CD4-positive, alpha-beta T cell treated with Interleukin-12 subunit alpha and Interleukin-12 subunit beta, for 1 hour (primary cell): ENCODE measurements around the gene B4GALT1.
A peak's percentile ranks its signal among the peaks of the same experiment; 100 is the strongest.
"Not testable (repeated sequence)": the region's sequence is repeated elsewhere in the genome, so short reads cannot be mapped to it uniquely, and the experiment has no call there.

Experiments
- DNase-seq: peaks from one replicate; pipeline ENCODE4 v3.0.0-alpha.2; 2020

Gene B4GALT1

GRCh38 chr9:33184963-33185362 lies 17.8 kb upstream of the B4GALT1 start:
- no peak for DNase-seq

GRCh38 chr9:33182519-33182918 lies 15.4 kb upstream of the B4GALT1 start:
- DNase-seq: no peak

DNA sequence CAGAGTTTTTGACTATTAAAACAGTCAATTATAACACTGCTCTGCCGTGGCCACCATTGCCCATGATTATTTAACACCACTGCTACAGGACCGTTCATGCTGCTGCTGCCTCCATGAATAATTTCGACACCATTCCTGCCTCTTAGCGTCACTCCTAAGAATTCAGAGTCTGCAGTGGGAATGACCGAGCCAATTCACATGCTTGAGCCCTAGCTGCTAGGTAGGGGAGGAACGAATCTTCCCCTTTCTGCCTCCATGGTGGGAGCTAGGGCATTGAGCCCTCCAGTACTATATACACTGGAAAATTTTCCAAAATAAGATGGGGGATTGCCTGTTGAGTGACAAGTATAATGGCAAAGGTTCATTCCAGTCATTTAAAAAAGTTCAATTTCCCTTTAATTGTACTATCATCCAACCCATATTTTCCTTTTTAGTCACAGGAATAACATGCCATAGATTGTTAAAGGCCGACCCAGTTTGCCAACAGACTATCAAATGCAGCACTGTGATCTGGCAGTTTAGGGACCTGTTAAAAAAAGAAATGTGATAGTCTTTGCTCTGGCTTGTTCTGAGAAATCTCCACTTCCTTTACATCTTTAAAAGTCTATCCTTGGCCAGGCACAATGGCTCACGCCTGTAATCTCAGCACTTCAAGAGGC lies 13.5 kb upstream of the B4GALT1 start:
- DNase-seq: no peak

DNA sequence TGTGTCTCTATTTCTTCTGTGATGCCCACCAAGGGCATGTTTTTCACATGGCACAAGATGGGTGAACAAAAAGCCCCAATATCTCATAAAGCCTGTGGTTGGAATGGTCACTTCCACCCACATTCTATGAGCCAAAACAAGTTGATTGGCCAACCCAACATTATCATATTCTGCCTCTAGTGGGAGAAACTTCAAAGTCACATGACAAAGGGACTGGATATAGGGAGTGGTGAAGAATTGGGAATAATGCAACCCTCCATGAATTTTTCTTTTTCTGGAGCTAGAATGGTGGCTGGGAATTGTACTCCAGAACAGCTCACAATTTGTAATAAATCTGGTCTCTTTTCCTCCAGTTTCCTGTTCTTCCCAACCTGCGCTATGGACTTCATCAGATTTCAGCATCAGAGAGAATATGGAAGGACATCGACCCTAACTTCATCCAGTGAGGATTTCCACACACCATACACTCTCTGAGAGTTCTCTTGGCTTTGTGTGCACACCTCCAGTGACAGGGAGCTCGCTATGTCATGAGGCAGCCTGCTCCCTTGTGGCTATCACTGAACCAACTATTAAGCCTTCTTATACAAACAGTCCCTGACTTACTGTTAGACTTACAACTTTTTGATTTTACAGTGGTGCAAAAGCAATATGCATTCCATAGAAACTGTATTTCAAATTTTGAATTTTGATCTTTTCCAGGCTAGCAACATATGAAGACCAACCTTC lies 12.0 kb upstream of the B4GALT1 start:
- DNase-seq: no peak

DNA sequence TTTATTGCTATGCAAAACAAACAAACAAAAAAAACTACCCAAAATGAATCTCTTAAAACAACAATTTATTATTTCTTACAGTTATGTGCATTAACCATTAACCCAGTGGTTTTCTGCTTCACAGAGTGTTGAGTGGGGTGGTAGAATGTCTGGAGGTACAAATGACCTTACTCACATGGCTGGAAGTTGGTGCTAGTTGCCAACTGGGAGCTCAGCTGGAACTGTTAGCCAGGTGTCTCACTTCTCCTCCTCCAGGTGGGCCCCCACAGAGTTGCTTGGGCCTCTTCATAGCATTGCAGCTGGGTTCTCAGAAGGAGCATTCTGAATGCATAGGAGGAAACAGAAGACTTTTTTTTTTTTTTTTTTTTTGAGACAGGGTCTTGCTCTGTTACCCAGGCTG lies 10.5 kb upstream of the B4GALT1 start:
- no peak for DNase-seq

DNA sequence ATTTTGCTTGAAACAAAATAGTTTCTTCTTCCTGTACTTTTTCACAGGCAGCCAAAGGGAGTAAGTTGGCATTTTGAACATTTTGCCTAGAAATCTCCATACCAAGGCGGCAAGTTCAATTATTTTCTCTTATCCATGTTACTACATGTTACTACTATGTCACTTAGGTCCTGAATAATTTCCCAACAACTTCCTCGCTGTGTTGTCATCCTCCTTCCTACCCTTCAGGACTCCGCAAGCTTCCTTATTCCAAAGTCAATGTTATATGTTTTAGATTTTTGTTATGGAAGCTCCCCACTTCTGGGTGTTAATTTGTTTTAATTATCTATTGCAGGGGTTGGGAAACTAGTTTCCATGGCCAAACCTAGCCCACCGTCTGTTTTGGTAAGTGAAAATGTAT lies 9.9 kb upstream of the B4GALT1 start:
- no peak for DNase-seq

GRCh38 chr9:33175649-33176325 lies 8.7 kb upstream of the B4GALT1 start:
- DNase-seq: no peak

DNA sequence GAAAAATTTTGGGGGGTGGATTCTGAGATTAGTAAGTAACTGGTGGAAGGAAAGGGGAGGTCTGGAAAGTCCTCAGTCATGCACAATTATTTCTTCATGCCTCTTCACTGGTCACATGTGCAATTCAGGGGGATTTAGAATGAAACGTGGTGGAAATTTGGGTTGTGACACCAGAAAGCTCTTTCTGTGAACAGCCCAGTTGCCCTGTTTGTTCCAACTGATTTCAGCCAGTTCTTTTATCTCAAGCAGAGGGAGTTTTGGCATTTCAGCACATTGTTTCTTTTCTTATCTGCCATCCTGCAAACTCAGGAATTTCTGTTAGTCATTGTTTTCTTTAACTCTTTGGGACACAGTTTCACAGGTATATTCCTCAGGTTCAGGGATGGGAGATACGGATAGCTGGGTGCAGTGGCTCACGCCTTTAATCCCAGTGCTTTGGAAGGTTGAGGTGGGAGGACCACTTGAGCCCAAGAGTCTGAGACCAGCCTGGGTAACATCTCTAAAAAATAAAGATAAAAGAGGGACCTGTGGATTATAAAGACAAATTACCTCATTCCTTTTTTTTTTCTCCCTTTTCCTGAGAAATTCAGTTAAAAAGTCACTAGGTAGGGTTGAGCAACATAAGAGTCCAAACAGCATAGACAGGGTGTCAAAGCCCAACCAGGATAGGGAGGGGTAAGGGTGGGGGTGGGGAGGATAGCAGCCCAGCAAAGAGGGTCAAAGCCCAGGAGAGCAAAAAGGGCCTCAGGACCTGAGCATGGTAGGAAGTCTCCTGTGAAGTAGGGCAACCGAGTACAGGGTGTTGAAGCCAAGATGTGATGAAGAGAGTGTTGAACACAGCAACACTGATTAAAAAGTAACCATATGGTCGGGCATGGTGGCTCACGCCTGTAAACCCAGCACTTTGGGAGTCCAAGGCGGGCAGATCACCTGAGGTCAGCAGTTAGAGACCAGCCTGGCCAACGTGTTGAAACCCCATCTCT lies 5.4 kb upstream of the B4GALT1 start:
- no peak for DNase-seq

DNA sequence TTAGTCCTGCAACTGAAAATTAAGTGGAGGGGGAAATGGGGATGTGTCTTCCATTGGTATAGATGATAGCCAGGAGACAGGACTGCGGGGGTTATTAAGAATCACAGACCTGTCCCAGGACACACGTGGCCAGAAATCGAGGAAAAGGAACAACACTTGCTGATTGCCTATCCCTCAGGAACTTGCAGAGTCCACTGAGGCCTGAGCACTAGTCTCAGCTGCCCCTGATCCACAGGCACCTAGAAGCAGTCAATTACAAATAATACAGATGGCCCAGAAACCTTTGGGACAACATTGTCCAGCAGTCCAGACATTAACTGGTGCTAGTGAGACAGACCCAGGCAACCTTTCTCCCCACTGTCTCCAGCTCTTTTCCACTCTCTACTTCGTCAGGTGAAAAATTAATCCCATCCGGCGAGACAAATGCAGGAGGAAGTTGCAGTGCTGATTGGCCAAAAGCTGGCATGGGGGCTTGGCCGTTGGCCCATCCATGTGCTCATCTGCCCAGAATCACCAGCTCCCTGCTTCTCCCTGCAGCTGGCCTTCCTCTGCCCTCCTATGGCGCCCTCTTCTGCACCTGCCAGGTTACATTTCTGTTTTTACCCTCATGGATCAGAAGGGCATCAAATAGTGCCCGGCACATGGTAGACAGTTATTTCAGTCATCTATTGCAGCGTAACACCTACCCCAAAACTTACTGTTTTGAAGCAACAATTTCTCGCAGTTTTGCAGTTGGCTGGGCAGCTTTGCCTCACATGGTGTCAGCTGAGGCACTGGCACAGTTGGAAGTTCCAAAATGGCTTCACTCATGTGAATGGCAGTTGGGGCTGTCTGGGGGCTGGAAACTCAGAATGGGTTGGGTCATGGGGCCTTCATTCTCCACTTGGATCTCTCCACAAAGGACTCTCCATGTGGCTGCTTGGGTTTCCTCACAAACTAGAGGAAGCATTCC lies 3.6 kb upstream of the B4GALT1 start:
- peak; percentile 62 for DNase-seq

GRCh38 chr9:33168941-33169544 lies 1.9 kb upstream of the B4GALT1 start:
- DNase-seq: no peak

GRCh38 chr9:33167972-33168461 lies 881 bp upstream of the B4GALT1 start:
- no peak for DNase-seq

- no peak for DNase-seq
These were observed 679 bp downstream of the B4GALT1 start for GRCh38 chr9:33166231-33167083.

GRCh38 chr9:33165263-33166151 lies 1.6 kb downstream of the B4GALT1 start:
- DNase-seq: peak; percentile 64

DNA sequence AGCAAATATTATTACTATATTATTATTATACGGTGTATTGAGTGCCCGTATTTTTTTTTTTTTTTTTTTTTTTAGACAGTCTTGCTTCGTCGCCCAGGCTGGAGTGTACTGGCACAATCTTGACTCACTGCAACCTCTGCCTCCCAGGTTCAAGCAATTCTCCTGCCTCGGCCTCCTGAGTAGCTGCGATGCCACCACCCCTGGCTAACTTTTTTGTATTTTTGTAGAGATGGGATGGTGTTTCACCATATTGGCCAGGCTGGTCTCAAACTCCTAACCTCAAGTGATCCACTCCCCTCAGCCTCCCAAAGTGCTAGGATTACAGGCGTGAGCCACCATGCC lies 2.2 kb downstream of the B4GALT1 start:
- DNase-seq: not testable (repeated sequence)

DNA sequence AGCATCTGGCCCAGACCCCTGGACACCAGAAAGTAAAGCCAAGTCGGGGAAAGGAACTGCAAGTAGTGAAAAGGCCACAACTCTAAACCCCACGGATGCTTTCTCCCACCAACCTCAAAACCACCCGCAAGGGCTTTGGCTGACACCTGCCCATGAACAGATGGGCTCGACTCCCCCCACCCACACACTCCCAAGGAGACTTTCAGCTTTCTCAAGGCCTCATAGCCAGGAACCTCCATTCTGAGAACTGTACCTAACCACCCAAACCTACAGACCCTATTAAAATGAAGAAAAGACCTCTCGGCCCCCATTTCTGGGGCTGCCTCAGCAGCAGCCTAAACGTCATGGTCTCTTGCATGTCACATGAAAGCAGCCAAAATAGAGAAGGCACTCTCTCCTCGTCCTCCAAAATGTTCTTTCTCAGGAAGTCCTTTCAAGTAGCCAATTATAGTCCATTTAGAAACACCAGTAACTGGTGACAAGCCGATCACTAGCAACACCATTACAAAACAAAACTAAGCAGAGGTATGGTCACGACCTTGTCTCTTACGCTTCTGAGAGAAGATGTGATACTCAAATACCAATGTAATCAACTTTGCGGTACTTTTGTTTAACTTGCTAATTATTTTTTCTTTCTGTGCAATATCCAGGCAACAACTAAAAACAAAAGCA lies 2.9 kb downstream of the B4GALT1 start:
- peak; percentile 61 for DNase-seq

- DNase-seq: no peak
These were observed 3.6 kb downstream of the B4GALT1 start for GRCh38 chr9:33163433-33164137.

DNA sequence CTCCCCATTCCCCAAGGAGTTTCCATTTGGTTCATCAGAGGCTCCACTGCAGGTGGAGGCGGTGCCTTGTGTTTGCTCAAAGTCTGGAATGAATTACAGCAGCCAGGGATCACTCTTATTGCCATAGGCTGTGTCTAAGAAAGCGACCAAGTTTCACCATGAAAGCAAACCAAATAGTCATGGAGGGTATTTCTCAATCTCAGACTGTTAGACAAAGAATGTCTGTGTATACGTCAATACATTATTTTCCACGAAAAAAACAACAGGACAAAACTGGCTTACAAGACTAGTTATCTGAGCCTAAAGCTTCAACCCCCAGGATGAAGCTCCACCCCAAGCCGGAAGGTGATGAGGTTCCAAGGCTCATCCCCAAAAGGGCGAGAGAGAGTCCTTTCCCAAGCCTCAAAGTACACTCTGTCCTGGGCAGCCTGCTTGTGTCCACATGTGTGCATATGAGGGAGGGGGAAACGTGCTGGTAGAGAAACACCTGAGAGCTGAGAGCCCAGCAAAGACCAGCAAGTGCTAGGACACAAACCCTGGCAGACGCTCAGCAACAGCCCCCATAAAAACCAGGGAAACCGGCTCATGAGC lies 4.3 kb downstream of the B4GALT1 start:
- DNase-seq: no peak
